HT-29 (cell line): ENCODE results near the gene SIPA1L3. TPM values are rescaled to one million over a fixed set of nuclear protein-coding genes. Genes with fewer than 3 reads are reported as not detected.
"Not testable (repeated sequence)": the region's sequence is repeated elsewhere in the genome, so short reads cannot be mapped to it uniquely, and the experiment has no call there.

ENCODE experiments used
- DNase-seq: peaks from one replicate; pipeline ENCODE4 v3.0.0-alpha.2; 2015; ENCODE audit warnings: low spot score
- total RNA-seq: library from RNA; depleted of rRNA; stranded (reverse); fragments of >200 nt; shearing (Covaris generic); gene quantifications from 2 replicates; pipeline ENCODE4 v1.2.3, GENCODE V29; 2014

Gene SIPA1L3
- total RNA-seq, 1 experiment from 2014 or later, result 98.5 TPM

DNA sequence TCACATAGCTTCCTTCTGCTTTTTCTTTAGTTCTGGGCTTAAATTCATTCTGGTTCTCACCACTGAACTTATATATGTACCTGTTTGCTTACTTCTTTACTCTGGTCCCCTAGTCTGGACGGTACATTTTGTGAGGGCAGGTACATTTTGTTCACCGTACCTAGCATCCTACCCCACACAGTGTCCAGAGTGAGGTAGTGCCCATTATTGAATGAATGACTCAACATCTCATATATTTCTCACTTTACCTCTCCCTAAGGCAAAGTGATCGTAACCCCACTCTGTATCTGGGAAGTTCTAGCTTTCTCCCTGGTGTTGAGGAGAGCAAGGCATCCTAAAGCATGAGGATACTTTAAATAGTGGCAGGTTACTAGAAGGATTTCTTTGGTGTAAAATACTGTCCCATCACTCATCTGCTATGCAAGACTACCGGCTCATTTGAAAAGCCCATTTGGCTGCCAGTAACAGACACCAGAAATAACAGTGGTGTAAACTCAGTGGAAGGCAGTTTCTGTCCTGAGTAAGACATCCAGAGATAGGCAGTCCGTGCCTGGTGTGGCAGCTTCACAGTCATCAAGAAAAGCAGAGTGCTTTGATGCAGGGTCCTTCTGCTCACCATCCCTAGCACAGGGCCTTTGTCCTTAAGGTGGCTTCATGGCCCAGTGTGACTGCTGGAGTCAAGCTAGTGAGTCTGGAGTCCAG lies 111.8 kb downstream of the SIPA1L3 start:
- no peak for DNase-seq

DNA sequence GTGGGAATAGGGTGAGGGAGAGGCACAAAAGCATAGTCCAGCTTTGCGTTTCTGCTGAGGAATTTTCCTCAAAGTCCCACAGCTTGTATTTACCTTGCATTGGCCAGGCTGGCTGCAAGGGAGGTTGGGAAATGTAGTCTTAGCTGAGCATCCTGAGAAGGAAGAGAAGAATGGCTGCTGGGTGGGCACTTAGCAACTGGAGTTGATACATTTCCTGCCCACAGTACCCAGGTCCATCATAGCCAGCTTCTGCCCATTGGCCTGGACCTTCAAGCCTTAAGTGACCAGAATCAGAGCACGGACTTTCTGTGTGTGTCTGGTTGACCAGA lies 112.4 kb downstream of the SIPA1L3 start:
- DNase-seq, result no peak

DNA sequence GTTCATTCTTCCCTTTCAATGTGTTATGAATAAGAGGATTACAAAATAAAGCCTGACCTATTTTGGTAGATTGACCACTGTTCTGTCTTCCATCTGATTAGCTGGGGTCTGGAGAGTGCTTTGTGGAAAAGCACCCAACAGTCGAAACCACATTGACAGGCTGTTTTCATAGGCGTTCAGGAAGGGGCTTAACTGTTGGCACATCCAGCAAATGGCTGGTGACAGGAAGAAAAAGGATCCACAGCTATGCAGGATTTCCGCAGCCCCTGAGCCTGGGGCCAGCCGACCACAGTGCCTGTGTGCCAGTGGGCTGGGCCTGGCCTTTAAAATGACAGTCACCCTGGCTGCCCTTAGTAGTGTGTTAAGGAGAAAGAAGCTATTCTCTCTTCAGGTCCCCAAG lies 113.3 kb downstream of the SIPA1L3 start:
- DNase-seq, result no peak

DNA sequence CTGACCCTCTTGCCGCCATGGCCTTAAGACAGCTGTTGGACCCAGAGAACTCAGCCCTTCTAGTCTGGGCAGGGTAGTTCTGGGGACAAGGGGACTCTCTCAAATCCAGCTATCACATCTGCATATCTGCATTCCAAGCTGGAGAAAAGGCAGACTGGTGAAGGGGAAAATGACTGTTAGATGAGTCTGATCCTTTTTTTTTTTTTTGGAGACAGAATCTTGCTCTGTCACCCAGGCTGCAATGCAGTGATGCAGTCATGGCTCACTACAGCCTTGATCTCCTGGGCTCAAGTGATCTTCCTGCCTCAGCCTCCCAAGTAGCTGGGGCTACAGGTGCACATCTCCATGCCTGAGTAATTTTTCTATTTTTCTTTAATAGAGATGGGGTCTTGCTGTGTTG lies 114.3 kb downstream of the SIPA1L3 start:
- DNase-seq, result no peak

DNA sequence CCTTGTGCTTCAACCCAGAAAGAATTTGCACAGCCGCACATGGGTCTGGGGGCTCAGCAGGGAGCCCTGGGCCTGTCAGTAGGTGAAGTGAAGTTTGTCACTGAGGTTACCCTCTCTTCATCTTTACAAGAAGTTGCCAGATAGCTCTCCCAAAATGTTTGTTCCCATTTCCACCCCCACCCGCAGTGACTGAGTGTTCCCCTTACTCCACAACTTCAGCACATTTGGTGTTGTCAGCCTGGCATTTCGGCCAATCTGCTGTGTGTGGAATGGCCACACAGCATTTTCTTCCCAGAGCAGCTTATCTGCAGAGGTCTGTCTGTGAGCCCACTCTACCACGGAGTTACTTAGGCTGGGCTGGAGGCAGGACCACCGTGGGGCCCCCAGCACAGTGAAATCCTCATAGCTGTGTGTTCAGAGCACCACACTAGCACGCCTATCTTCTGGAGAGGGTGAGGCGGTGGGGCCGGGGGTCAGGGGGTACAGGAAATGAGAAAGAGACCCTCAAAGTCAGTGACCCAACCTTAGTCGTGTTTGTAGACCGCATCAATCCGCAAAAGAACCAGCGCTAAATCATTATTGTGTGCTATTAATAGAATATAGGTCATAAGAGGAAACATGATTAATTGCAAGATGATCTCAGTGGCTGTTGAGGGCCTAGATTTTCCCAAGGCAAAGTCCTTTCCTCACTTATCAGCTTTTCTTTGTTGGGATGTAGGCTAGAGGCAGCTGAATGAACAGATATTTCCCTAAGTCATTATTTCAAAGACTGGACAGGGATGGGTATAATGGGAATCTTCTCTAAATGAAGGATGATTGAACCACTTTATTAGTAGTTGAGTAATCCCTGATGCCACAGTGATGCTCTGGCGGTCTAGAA lies 116.0 kb downstream of the SIPA1L3 start:
- no peak for DNase-seq

DNA sequence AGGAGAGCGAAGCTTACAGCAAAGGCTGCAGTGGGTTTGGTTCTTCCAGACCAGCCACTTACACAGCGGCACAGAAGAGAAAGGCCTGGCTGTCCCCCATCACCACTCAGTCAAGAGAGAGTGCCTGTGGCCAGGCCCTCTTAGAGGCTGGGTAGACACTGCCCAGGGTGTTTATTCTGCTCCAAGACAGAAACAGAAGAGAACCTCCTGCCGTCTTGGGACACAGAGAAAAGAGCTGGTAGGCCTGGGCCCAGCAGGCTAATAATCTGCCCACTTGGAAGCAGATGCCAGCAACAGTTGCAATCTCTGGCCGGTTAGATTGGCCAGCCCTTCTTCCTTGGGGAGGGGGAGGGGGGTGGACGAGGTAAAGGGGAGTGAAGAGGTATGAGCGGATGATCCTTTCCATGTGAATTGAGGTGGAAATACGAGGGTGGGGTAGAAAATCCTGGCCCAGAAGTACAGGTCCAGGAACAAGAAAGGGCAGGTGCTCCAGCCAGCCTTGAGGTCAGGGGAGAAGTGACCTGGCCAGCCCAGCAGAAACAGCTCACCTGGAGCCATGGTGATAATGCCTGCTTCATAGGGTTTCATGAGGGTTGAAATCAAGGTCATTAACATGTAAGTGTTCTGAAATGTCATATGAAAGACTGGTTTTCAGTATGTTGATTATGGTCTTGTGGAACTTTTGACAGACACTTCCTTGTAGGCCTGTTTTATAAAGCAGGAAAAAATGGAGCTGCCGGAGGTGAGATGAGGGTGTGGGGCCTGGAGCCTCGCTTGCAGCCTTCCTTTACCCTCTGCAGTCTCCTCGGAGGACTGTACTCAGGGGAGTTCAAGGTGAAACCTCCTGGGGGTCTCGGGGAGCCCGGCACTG lies 116.9 kb downstream of the SIPA1L3 start:
- no peak for DNase-seq

DNA sequence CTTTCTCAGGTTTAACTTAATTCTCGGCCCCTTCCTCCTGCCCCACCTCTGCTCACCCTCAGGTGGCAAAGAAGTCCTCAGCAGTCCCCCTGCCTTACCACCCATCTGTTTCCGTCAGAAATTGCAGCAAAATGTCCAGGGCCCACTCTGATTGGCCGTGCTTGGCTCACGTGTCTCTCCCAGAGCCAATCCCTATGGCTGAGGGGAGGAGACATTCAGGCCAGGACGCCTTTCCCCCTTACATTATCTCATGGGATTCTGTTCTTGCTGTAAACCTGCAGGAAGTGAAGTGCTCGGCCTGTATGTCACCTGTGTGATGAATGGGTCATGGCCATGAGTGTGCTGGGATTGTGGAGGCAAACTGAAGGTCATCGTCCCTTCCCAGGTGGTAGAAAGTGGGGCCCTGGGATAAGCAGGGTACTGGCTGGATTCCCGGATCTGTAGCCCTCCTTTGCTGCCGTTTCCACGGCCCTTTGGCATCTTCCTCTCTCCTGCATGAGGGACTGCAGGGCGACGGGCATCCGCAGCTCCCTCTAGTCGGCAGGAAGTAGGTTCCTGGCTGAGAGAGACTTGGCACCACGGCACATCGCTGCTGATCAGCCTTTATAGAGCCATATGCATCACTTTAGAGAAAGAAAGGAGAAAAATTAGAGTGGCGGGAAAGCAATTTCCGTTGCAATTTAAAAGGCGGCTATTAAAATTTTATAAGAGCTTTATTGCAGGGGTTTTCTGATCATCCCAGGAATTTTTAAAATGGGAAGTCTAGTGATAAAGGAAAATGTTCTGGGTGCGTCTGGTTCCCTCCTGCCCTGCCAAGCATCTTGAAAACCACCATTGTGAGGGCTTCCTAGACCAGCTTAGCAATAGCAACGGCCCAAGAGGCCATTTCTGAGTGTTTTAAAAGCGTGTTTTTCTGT lies 118.2 kb downstream of the SIPA1L3 start:
- DNase-seq, result peak; percentile 11

DNA sequence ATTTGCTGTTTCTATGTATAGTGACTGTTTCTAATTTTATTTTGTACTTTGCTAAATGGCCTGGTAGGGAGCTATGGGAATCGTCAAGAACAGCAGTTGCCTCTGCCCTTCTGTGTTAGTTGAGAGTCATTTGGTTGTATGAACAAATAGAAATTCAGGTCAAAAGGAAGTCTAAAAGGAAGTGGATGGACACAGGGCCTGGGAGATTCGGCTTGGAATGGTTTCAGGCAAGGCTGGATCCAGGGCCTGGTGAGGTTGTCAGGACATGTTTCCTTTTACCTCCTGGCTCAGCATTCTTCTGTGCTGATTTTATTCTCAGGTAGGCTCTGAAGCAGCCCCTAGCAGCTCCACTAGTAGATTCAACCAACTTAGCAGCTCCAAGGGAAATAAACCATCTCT lies 118.9 kb downstream of the SIPA1L3 start:
- DNase-seq, result no peak

DNA sequence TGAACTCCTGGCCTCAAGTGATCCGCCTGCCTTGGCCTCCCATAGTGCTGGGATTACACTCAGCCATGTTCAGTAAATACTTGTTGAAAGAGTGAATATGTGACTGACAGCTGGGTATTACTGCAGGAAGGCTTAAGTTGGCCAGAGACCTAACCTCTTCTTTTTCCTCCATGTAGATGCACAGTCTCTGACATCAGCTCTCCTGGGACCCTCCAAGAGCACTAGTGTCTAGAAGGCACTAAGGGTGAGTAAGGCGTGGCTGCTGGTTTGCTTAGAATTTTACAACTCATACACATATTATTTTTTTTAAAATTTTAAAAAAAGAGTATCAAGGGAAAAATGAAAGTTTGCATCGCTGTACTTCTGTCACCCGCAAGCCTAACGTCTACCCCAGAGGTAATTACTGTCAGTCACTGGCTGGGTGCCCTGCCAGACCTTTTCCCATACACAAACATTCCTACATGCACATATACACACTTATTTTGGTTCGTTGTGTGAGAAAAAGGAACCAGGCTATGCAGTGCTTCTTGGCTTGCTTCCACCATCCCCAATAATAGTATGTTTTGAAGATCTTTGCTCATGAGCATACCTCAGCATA lies 122.0 kb downstream of the SIPA1L3 start:
- DNase-seq, result no peak

DNA sequence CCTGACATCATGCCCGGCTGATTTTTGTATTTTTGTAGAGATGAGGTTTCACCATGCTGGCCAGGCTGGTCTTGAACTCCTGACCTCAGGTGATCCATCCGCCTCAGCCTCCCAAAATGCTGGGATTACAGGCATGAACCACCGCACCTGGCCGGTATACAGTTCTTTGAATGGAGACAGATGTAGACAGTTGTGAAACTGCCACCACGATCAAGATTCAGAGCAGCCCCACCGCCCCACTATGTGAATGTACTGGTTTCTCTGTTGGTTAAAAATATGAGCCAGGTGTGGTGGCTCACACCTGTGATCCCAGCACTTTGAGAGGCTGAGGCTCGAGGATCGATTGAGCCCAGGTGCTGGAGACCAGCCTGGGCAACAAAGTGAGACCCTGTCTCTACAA lies 123.0 kb downstream of the SIPA1L3 start:
- not testable (repeated sequence) for DNase-seq

DNA sequence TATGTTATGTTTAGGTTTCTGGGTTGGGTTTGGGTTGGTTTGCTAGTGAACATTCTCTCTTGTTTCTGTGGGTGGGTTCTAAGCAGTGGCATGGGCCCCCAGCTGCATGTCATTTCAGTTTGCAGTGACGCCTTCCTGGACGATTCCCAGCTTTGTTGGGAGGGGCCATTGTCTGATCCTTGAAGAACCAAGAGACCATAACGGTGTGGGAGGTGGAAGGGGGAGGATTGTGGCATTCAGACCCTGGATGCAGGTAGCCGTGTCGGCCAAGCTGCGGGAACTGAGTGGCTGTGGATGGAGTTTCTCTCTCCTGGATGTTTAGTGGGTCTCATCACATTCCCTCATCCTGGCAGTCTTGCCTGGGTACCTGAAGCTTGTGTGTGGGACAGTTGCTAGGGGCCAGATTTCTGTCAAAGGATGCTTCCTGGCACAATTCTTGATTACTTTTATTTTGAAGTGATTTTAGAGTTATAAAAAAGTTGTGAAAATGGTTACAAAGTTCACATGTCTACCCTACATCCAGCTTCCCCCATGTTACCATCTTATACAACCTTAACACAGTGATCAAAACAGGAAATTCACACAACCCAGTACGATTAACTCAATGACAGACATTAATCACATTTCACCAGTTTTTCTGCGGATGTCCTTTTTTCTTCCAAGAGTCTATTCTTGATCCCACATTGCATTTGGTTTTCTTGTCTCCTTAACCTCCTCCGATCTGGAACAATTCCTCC lies 123.8 kb downstream of the SIPA1L3 start:
- no peak for DNase-seq

DNA sequence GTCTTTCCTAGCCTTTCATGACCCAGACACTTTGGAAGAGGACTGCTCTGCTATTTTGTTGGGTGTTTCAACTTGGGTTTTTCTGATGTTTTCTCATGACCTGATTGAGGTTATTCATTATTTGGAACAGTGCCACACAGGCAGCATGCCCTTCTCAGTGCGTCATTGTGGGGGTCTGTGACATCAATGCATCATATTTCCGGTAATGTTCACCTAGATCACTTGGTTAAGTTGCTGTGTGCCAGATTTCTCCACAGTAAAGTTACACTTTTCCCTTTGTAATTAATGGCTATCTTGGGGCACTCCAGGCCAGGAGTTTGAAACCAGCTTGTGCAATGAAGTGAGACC lies 124.4 kb downstream of the SIPA1L3 start:
- no peak for DNase-seq

DNA sequence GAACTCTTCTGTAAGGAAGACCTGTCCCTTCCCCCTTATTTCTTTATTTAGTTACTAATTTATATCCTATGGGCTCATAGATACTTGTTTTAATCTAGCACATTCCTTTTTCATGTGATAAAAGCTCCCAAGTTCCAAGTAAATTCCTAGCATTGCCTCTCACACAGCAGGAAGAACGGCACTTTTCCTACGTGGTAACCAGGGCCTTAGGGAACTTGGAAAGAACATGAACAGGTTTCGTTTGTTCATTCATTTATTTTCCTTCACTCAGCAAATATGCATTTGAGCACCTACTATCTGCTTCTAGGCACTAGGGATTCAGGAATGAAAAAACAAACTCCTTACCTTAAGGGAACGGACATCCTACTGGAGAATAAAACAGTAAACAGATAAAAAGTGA lies 125.1 kb downstream of the SIPA1L3 start:
- no peak for DNase-seq

DNA sequence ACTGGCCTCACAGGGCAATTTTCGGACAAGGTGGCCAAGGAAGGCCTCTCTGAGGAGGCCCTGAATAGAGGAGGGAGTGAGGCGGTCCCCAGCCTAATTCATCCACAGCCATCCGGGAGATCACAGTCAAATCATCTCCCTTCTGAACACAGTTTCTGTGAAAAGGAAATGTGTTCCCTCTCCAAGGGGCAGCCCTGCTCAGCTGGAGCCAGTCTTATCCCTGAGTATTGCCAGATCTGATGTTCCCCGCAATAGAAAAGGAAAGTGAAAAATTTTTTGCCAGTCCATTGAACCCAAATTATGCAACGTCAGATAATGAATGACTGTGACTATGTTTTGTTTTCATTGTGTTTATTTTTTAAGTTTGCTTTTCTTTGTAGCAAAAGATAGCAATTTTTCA lies 125.9 kb downstream of the SIPA1L3 start:
- DNase-seq, result no peak

DNA sequence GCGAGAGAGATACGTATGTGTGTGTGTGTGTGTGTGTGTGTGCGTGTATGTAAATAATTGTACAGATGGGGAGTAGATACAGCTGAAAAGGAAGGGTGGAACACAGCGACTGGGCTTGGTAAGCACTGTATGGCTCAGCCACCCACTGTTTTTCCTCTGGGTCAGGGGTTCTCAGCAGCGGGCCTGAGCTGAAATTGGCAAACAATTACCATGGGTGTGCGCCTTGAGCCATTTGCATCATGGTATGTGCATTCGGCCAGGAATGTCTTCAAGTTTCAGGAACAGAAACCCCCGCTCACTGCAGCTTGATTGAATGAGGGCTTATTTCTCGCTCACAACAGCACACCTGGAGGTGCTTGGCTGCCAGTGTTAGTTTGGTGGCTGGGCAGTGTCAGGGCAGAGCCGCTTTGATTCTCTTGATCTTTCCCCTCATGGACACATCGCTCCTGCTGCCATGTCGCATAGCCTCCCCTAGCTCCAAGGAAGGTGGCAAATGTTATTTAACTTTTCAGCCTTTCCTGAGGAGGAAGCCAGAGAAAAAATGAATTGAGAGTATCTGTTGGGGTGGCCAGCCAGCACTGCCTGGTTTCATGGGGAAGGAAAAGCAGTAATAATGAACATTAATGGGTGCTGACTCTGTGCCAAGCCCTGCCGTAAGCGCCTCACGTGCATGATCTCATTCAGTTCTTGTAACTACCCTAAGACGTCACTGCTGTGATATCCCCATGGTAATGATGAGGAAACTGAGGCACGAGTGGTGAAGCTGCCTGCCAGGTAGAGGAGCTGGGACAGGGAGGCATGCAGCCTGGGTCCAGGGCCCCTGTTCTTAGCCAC lies 126.9 kb downstream of the SIPA1L3 start:
- DNase-seq, result no peak

DNA sequence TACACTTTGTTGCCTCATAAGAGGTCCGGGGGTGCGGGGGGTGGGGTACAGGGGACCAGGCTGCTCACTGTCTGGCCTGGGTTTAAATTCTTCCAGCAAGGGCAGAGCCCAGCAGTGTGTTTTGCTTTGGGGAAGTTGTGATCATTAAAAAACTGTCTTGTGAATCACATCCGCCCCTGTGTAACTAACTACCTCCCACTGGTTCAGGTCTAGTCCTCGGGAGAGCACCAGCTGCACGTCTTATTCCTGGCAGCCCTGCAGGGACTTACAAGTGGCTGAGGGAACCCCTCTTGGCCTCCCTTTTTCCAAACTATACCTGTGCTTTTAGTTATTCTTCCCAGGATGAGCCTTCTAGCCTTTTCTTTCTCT lies 127.5 kb downstream of the SIPA1L3 start:
- no peak for DNase-seq

DNA sequence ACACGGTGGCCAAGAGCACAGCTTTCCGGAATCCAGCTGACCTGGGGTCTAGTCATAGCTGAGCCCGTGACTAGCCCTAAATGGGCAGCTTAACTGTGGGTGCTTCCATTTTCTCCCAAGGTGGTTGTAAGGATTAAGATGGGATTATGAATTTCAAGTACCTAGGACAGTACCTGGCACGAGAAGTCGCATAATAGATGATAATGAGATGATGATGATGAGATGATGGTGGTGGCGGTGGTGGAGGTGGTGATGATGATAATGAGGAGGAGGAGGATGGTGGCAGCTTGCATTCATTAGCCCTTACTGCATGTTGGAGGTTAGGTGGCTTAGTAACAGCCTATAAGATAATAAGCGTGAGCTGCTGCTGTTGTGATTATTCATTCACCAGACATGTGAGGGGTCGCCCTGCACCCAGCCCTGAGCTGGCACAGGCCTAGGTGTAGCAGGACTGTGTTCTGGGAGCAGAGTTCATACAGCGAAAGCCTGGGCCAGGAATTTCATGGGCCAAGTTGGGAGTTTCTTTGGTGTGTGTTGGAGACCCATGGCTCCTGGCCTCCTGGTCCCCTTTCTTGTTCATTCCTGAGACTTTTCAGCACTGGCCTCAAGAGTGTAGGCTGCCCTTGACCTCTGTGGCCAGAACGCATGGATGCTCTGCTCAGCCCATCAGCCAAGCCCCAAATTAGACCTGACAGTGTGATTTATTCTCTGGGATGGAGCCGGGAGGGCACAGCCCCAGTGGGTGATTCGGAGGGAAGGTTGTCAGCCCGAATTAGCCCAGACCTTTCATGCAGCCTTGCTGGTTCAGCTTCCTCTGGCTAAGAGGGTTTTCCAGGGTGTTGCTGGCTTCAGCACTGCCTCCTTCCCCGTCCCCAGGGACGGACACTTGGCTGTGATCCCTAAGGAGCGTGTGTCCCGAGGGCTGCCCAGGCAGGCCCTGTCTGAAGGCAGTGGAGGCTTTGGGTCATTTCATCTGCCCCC lies 128.8 kb downstream of the SIPA1L3 start:
- DNase-seq, result no peak
